Progenitor cell of endocrine pancreas (in vitro differentiated cells): ENCODE measurements around the gene WDR89. TPM values are rescaled to one million over a fixed set of nuclear protein-coding genes. Genes with fewer than 3 reads are reported as not detected.
A peak's percentile ranks its signal among the peaks of the same experiment; 100 is the strongest.

Experiments used
- DNase-seq: peaks from one replicate; pipeline ENCODE4 v3.0.0; 2021; ENCODE audit warnings: low spot score; ENCODE audit not compliant: unreplicated experiment
- H3K27ac Mint-ChIP-seq: 2 replicates; pipeline ENCODE4 v1.8.0; 2021; ENCODE audit warnings: mild to moderate bottlenecking, moderate library complexity, mixed read lengths
- H3K27me3 Mint-ChIP-seq: 2 replicates; pipeline ENCODE4 v1.8.0; 2021; ENCODE audit warnings: mixed read lengths
- H3K36me3 Mint-ChIP-seq: 2 replicates; pipeline ENCODE4 v1.8.0; 2022; ENCODE audit warnings: mixed read lengths; ENCODE audit not compliant: insufficient read depth
- H3K4me1 Mint-ChIP-seq: 2 replicates; pipeline ENCODE4 v1.8.0; 2021; ENCODE audit warnings: low read depth, mixed read lengths
- H3K4me3 Mint-ChIP-seq: 2 replicates; pipeline ENCODE4 v1.8.0; 2021; ENCODE audit warnings: low read depth, mild to moderate bottlenecking, moderate library complexity, mixed read lengths
- H3K9me3 Mint-ChIP-seq: 2 replicates; pipeline ENCODE4 v1.8.0; 2021; ENCODE audit warnings: low read depth, mixed read lengths
- CTCF ChIP-seq: fragments of 200-600 bp; sonication (generic); IDR thresholded peaks from one replicate; pipeline ENCODE4 v1.5.0; 2021; ENCODE audit warnings: antibody characterized with exemption, mild to moderate bottlenecking; ENCODE audit not compliant: unreplicated experiment
- total RNA-seq: library from RNA; stranded (reverse); gene quantifications from 2 replicates; pipeline ENCODE4 v1.2.1, GENCODE V29; 2021

WDR89 gene
- total RNA-seq, 1 donor from 2014 or later = 20.6 TPM

- peaks cover 10% of the 10 kb centered on the region for H3K4me1 Mint-ChIP-seq
- H3K27me3 Mint-ChIP-seq = no peaks in the 10 kb centered on the region
- TF ChIP-seq CTCF = no peak
- no peak for DNase-seq
- H3K4me3 Mint-ChIP-seq = no peak overlapping the region
- no peaks in the 10 kb centered on the region for H3K9me3 Mint-ChIP-seq
- peaks cover 3% of the 10 kb centered on the region for H3K36me3 Mint-ChIP-seq
- H3K27ac Mint-ChIP-seq = peak overlapping the region; percentile 8
These were observed 30.9 kb upstream of the WDR89 start for GRCh38 chr14:63672417-63673180.

GRCh38 chr14:63671987-63672386 lies 30.3 kb upstream of the WDR89 start:
- Mint-ChIP-seq H3K9me3 (no peaks in the 10 kb centered on the region), H3K27me3 (no peaks in the 10 kb centered on the region), H3K36me3 (peaks cover 3% of the 10 kb centered on the region), H3K4me1 (peaks cover 10% of the 10 kb centered on the region), H3K27ac (peak overlapping the region; percentile 2), H3K4me3 (no peak overlapping the region)
- no peak for DNase-seq
- TF ChIP-seq CTCF = no peak

- no peak for DNase-seq
- Mint-ChIP-seq H3K4me3 (no peak overlapping the region), H3K27ac (no peak overlapping the region), H3K9me3 (no peaks in the 10 kb centered on the region), H3K27me3 (no peaks in the 10 kb centered on the region), H3K36me3 (no peaks in the 10 kb centered on the region), H3K4me1 (peaks cover 10% of the 10 kb centered on the region)
- TF ChIP-seq CTCF = no peak
These were observed 29.0 kb upstream of the WDR89 start for GRCh38 chr14:63670692-63671091.

- Mint-ChIP-seq H3K27me3 (no peaks in the 10 kb centered on the region), H3K27ac (no peak overlapping the region), H3K36me3 (no peaks in the 10 kb centered on the region), H3K4me3 (no peak overlapping the region), H3K9me3 (no peaks in the 10 kb centered on the region), H3K4me1 (peaks cover 1% of the 10 kb centered on the region)
- no peak for DNase-seq
- no peak for TF ChIP-seq CTCF
These were observed 24.7 kb upstream of the WDR89 start for GRCh38 chr14:63666335-63666734.

GRCh38 chr14:63663428-63664341 lies 22.0 kb upstream of the WDR89 start:
- Mint-ChIP-seq H3K4me1 (no peaks in the 10 kb centered on the region), H3K4me3 (no peak overlapping the region), H3K27me3 (no peaks in the 10 kb centered on the region), H3K36me3 (peaks cover 3% of the 10 kb centered on the region), H3K27ac (no peak overlapping the region), H3K9me3 (no peaks in the 10 kb centered on the region)
- DNase-seq = no peak
- TF ChIP-seq CTCF = no peak
